GM21529 (cell line): ENCODE results near the gene COG1.

ENCODE experiments used
- ATAC-seq: cut with Tn5 transposase; IDR thresholded peaks from one replicate; pipeline ENCODE4 v1.9.1; 2021; ENCODE audit not compliant: unreplicated experiment

The COG1 gene

DNA sequence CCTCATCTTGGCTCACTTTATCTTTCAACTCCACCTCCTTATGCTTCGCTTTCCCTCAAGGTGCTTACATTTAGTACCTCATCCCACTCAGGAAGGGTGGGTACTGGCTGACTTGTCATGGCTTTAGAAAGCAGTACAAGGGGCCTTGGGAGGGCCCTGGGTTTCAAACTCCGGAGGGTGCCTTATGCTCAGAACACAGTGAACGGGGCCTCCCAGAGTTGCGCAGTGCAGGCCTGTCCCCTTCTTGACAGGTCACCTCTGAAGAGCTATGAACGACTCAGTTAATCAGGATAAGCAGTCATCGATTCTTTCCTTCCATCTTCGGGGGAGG is 6.0 kb downstream of the COG1 start:
- no peak for ATAC-seq

DNA sequence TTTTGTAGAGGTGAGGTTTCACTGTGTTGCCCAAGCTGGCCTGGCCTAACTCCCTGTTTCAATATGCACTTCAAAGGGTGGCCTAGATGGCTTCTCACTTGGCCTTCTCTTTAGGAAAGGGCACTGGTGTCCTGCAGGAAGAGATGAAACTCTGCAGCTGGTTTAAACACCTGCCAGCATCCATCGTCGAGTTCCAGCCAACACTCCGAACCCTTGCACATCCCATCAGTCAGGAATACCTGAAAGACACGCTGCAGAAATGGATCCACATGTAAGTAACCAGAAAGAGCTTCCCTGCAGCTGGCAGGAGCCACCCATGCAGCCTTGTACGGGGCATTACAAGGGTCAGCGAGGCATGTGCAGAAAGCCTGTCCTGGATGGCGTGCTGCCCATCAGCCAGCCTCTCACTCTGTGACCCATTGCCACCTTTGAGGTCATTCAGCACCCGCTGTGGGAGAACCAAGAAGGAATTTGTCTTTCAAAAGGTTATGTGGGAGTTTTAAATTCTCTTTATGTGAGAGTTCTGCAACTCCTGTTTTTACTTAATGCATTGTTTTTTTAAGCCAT is 7.0 kb downstream of the COG1 start:
- no peak for ATAC-seq

- ATAC-seq: no peak
These were observed 7.6 kb downstream of the COG1 start for GRCh38 chr17:73200476-73200875.

DNA sequence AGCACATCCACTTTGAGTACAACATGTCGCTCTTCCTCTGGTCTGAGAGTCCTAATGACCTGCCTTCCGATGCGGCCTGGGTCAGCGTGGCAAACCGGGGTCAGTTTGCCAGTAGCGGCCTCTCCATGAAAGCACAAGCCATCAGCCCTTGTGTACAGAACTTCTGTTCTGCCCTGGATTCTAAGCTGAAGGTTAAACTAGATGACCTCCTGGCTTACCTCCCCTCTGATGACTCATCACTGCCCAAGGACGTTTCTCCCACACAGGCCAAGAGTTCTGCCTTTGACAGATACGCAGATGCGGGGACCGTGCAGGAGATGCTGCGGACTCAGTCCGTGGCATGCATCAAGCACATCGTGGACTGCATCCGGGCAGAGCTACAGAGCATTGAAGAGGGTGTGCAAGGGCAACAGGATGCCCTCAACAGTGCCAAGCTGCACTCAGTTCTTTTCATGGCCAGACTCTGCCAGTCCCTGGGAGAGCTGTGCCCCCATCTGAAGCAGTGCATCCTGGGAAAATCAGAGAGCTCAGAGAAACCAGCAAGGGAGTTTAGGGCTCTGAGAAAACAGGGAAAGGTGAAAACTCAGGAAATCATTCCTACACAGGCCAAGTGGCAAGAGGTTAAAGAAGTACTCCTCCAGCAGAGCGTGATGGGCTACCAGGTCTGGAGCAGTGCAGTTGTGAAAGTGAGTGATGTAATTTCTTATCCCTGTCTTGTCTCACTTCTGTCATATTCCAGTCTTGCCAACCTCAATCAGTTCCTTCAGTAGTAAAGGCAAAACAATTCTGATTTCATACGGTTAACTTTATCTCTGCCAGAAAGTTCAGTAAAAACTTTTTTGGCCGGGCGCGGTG is 8.6 kb downstream of the COG1 start:
- ATAC-seq: no peak

GRCh38 chr17:73203135-73203787 is 10.4 kb downstream of the COG1 start:
- no peak for ATAC-seq

GRCh38 chr17:73203788-73204479 is 11.1 kb downstream of the COG1 start:
- ATAC-seq: no peak

GRCh38 chr17:73205459-73205961 is 12.7 kb downstream of the COG1 start:
- no peak for ATAC-seq

- ATAC-seq: no peak
These were observed 15.4 kb downstream of the COG1 start for GRCh38 chr17:73208139-73208827.

- ATAC-seq: no peak
These were observed 16.6 kb downstream of the COG1 start for GRCh38 chr17:73209436-73209835.

DNA sequence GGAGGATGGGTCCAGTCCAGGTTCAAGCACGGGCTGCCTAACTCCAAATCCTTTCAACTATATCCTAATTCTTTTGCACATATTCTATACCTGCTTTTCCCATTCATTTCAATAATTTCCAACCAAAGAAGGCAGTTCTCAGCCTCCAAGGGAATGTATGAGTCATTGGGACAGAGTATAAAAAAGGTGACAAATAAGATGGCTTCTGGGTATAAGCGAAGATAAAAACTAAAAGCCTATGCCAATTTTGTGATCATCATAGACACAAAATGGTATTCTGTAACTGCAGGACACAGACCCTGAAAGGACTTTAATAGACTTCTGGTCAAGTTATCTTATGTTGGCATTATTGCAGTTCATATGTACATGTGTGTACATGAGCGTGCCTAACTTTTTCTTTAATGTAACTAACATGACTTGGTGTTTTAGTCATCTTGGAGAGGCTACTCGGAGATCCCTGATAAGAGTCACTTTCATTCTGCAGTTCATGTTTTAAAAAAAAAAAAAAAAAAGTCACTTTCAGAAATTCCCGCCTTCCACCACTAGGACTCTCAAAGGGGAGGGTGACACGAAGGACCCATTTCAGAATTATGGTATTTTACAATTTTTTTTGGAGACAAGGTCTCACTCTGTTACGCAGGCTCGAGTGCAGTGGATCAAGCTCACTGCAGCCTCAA is 17.3 kb downstream of the COG1 start:
- ATAC-seq: no peak

GRCh38 chr17:73211745-73212144 is 18.9 kb downstream of the COG1 start:
- ATAC-seq: no peak

- no peak for ATAC-seq
These were observed 21.2 kb downstream of the COG1 start for GRCh38 chr17:73214008-73214407.

DNA sequence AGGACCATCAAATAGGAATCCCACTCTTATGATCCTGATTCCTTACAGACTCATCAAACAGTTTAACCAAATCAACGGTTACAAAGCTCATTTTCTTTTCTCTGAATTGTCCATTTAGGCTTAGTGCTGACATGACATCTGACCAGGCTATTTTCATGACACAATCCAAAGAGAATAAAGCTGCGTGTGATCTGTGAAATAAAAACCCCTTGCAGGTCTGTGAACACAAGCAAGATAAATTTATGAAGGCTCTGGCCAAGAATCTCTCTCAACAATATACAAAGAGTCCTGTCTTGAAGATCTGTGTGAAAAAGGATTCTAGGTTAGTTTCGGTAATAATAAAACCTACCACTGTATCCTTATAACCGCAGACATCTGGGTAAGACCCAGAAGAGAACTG is 22.0 kb downstream of the COG1 start:
- no peak for ATAC-seq

- ATAC-seq: no peak
These were observed 22.6 kb downstream of the COG1 start for GRCh38 chr17:73215447-73215846.

DNA sequence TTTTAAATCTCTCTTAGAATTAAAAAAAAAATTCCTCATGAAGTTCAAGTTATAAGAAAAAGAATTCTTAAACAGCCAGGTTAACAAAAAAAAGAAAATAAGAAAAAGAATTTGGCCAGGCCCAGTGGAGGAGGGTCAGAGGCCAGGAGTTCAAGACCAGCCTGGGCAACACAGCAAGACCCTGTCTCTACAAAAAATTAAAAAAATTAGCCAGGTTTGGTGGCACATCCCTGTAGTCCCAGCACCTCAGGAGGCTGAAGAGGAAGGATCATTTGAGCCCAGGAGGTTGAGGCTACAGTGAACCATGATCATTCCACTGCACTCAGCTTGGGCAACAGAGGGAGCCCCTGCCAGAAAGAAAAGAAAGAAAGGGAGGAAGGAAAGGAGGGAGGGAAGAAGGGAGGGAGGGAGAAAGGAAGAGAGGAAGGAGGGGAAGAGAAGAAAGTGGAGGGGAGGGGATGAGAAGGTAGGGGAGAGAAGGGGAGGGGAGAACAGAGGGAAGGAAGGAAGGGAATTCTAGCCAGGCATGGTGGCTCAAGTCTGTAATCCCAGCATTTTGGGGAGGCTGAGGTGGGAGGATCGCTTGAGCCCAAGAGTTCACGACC is 30.9 kb downstream of the COG1 start:
- ATAC-seq: no peak

GRCh38 chr17:73224237-73224636 is 31.4 kb downstream of the COG1 start:
- no peak for ATAC-seq

GRCh38 chr17:73224663-73225305 is 31.9 kb downstream of the COG1 start:
- no peak for ATAC-seq

DNA sequence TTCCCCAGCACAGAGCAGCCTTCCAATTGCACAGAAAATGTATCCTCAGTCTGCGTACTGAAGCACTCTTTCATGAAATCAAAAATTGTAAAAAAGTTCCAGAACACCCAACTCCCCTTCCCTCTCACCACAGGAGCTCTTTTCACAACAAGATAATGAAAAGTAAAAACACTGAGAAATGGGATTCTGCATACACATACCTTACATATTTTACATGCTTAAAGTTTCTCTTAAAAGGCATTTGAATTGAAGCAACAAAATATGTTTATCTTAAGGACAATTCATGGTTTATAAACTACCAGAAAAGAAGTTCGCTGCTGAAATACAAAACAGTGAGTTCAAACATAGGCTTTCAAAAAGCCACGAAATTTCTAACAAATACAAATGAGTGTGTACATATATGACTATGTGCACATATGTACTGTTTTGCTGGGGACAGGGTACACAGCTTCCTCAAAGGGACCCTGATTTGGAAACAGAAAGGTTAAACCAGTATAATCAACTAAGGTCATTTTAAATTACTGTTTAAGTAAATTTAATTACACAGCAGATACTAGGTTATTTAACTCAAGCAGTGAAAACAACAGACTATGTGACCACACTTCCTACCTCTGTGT is 33.8 kb downstream of the COG1 start:
- no peak for ATAC-seq

GRCh38 chr17:73227379-73227778 is 34.5 kb downstream of the COG1 start:
- ATAC-seq: no peak
